Measurements from ENCODE around the gene MED20.

The MED20 gene

DNA sequence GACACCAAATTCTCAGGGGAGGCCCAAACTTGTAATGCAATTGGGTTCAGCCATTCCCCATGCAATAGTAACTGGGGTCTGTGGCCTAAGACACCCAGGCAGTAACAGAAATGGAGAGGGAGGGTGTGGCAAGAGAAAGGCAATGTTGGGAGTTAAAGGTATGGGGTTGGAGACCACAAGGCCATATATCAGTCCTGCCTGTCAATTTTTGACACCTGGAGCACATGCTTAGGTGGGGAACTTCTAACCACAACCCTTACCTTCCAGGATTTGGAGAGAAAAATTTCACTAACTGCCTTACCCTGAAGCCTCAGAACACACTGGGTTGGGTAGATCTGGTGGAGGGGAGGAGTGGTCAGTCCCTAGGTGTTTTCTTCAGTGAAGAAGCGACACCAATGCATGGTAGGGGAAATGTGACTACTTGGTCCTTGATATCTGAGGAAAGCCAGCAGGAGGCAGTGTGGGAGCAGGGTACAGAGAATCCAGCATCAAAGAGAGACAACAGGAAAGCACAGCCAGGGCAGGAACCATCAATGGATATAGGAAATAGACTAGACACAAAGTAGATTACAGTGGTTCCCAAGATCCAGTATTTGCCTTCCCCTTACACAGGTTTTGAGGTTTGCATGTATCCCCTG is 18.9 kb downstream of the MED20 start:
- DNase-seq = peak; percentile 47

DNA sequence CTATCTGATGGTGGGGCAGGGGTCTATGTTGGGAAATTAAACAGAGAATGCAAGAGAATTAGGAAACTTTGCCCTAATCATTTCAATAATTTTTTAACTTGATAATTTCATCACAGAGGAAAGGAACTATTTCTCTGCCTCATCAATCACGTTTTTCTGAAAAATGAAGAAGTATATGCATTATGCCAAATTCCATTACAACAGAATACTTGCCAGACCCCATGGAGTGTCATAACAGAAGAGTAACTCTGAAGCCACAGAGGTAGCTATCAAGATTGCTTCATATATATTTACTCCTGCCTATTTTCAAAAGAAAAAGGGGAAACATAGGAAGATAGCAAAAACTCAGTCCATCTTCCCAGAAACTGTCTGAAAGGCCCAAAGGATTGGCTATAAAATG is 20.1 kb downstream of the MED20 start:
- no peak for DNase-seq

DNA sequence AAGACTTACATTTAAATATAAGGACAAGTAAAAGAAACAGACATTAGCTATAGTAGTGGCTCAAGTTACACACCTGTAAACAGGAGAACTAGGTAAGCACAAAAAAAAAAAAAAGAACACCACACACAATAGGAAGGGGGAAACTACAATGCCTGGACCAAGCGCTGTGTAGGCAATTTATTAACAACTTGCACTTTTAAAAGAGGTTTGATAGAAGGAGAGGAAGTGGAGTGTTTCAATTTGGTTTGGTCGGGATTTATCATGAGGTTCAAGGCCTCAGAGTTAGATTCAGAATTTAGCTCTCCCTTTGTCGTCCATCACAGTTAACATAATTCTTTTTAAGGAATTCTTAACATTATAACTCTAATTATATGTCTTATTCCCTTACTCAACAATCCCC is 24.7 kb downstream of the MED20 start:
- DNase-seq = no peak

DNA sequence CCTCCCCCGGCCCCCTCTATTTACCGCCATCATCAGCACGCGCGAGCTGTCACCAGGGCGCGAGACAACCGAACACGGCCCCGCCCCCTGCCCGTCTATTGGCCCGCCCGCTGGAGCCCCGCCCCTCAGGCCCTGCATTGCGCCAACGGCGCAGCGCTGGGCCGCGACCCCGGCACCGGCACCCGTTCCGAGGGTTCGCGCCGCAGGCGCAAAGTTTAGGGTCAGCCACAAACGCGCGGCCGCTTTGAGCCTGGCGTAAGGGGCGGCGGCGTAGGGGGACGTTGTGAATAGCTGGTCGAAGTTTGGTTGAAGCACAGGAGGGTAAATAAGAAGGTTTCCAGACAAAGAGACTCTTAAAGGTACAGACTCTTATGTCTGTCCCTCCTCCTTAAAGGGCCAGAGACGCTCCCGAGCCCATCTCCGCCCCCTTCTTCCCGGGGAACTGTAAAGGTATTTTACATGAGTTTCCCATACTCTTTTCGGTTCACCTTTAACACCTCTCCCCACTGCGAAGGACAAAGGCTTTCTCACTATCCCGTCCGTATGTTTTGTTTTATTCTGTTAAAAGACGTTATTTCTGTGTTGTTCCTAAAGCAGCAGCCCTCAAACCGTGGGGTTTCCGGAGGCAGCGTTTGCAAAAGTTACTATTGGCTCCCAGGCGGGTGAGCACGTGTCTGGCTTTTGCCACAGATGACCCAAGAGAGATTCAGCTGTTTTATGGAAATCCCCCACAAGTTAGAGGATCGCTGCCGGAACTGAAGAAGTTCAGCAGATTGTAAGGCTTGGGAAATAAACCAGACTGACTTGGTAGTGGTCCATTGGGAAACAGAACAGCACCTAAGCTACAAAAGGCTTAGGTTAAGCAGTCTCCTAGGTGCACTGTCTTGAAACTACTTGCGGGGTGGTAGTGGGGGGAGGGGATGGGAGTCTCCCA is 25.4 kb downstream of the MED20 start, which contains the start of gene USP49:
Gene USP49, minus strand, starts transcription at position 76 of the 934 bp plus-strand sequence. CDS start 88,392 bp downstream, outside the sequence.
- DNase-seq = peak; percentile 85

DNA sequence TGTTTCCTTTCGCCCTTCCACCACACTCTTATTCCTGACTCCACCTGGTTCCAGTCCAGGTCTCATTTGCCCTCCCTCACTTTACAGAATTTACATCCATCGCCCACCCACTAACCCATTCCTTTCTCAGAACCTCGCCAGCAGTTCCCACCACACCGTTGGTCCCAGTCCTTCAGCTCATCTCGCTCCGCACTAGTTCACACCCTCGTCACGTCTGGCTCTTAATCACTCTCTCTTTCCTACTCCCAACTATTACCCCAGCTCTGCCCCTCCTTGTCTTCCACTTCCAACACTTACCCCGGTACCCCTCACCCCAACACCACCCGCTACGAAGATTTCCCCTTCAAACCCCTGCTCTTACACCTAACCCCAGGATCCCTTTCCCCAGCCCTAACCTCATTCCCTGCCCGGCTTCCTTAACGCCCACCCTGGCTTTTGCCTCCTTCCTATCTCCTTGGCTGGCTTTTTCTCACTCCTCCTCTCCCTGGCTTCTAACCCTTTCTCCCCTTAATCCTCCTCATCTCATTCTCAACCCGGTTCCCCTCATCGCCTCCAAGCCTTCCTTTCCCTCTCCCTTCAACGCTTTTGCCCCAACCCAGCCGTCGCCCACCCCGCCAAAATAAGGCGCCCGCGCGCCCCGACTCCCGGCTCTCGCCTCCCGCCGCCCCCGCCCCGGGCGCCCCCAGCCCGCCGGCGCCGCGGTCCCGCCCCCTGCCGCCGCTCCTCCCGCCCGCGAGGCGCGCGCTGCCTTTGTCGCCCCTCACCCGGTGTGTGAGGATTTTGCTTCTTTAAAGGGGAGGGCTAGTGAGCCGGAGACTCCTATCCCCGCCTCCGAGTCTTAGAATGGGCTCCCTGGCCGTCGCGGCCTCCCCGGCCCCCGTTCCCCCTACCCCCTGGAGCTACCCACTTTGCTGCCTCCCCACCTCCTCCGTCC is 26.3 kb downstream of the MED20 start:
- no peak for DNase-seq

DNA sequence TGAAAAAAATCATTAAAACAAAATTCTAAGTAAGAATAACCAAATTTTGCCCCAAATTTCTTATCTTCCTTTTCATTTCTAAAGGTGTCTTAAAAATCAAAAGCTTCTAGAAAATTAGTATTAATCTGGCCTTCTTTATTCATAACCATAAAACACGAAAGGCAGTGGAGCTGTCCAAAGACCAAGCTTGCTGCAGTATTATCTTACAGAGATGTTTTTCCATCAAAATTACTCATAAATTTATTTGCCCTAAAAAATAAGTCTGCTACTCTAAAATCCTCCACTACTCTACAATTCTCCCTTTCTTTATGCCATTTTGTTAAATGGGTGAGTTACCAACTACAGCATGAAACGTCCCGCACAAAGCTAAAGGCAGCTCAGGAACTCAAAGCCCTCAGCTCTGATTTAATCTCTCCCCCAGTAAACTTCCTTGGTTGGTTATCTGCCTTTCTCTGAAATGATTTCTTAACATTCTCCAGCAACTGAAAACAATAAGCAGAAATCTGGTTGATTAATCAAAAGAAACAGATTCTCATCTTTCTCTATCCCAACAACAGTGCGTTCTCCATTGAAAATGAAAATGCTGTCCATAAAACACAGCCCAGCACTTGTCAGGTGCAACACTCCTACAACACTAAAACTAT is 27.9 kb downstream of the MED20 start:
- no peak for DNase-seq

DNA sequence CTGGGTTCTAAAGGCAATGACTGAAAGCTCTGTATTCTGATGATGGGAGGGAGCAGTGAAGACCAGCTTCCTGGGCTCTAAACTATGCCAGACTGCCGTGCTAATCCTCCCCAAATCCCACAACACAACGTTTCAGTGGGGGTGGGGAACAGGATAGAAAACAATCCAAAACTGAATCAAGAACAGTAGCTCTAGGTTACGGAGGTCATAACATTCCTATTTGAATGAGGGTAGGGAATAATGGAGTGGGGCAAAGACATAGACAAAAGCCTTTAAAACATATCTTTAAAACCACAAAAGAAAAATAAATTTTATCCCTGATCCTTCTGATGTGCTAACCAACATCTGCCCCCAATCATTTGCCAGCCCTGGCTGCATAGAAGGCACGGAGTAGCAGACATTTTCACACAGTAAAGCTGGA is 33.6 kb downstream of the MED20 start:
- DNase-seq = no peak

DNA sequence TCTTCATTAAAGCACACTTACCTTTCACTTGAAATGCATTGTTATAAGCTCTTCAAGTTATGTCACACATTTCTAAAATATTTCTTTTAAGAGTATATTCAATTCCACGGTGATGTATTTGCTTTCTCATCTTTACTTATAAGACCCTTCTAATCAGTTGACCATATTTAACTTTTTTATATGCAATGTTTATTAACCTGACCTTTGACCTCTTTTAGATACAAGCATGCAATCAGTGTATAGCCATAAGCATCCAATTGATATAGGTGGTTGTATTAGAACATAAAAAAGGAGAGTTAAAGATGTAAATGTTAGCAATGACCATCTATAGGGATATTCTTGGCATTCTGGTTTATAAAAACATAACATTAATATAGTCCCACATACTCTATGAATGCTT is 35.0 kb downstream of the MED20 start:
- no peak for DNase-seq

DNA sequence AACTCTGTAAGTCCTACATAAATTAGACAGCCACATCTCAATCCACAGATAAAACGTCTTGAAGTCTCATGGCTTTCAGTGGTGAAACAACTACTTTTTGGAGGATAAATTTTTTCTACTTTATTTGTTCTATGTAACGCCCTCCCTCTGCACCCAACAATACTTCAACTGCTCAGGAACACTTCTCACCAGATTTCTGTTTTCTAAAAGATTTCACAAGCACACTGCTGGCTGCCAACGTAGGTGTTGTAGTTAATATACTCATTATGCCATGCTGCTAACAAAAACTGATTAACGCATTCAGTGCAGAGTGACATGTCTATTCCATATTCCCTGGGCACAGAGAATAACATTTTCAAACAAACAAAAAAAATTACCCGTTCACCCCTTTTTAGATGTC is 36.0 kb downstream of the MED20 start:
- no peak for DNase-seq

DNA sequence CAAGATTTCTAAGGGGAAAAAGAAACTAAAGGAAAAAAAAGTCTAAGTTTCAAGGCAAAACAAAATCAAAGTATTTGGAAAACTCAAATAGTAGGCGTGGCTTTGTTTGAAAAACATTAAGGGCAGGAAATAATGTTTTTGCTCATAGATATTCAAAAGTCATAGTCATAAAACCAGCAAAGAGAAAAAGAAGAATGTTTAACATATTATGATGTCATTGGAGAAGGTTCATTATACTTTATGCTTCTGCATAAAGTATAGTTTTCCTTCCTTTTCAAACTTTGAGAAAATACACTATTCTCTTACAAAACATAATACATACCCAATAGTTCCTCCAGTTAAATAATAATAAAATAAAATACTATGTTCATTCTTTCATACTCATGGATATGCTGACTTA is 39.4 kb downstream of the MED20 start:
- no peak for DNase-seq

DNA sequence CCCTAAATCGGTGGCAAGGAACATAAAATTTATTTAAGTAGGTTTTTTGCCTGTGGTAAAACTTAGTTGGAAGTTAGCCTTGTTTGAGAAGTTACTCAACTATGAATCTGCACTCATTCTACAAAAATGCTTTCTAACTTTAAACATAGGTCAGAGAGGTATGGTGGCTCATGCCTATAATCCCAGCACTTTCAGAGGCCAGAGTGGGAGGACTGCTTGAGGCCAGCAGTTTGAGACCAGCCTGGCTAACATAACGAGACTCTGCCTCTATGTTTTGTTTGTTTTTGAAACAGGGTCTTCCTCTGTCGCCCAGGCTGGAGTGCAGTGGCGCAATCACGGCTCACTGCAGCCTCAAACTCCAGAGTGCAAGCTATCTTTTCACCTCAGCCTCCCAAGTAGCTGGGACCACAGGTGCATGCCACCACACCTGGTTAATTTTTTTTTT is 42.0 kb downstream of the MED20 start:
- no peak for DNase-seq

DNA sequence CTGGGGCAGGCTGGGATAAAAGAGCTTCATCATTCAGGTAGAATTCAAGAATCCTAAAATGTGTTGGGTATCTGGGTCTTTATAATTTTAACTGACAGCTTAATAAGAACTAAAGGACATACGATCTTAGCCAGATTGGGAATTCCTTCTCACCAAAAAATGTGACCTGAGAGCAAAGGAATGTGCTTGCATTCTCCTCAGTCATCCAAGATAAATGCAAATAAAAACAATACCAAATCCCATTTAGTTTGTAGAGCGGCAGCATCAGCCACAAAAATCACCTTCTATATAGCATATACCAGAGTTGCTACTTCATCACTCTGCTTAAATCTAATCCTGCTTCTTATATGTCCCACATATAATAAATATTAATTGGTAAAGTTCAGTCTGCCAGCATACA is 42.7 kb downstream of the MED20 start:
- DNase-seq = no peak

DNA sequence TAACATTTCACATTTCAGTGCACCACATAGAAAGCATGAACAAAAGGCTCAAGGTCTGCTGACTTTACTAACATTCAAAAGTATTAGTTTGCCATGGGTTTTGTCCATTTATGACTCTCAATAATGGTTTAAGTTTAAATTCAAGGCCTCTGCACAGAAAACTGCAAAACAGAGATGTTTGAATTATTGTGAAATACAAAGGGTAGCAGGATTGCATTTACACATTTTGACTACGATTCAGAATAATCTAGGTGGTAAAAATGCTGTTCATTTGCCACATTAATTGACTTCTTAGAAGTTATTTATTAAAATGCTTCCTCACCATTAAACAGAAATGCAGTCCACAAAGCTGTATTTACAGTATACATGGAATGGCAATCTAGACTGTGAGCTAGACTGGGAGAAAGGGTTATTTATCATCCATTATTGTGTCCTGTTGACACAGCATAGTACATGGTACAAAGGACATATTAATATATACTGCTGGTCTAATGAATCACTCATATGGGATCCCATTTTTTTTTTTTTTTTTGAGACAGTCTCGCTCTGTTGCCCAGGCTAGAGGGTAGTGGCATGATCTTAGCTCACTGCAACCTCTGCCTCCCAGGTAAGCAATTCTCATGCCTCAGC is 43.8 kb downstream of the MED20 start:
- no peak for DNase-seq

DNA sequence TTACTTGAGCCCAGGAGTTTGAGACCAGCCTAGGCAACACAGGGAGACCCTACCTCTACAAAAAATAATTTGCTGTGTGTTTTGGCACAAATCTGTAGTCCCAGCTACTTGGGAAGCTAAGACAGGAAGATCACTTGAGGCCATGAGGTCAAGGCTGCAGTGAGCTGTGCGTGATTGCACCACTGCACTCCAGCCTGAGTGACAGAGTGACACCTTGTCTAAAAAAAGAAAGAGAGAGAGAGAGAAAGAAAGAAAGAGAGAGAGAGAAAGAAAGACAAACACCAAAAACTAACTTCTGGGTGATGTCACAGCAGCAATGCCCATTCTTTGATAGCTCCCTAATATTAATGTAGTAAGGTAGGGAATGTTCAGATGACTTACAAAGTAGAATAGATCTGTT is 46.2 kb downstream of the MED20 start:
- peak; percentile 11 for DNase-seq

DNA sequence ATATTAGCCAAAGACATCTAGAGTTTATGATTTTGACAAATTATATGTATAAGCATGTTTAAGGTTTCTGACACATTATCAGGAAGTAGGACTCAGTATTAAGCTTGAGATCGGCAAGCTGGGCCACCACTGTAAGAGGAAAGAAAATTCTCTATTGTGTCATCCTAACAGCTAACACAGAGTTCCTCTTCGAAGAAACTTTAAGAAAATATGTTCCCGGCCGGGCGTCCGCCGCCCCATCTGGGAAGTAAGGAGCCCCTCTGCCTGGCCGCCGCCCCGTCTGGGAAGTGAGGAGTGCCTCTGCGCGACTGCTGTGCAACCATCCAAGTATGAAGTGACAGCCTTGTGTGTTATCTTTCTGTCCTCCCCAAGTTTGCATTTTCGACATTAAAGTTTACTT is 48.8 kb downstream of the MED20 start:
- DNase-seq = peak; percentile 53

DNA sequence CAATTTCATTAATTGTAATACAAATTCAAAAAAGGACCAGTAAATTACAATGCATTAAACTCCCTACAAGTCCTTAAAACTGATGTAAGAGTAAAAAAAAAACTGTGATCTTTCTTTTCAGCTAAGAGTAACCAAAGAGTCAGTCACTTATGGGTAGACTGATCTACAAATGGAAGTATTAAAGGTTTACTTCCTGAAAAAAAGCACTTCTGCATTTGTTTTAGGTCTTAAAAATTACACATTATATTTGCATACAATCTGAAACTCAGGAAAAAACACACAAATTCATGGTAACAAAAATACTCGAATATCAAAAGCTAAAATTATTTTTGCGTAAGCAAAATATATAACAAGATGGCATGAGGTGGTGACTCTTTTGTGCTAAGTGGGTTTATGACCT is 49.2 kb downstream of the MED20 start:
- peak; percentile 46 for DNase-seq

DNA sequence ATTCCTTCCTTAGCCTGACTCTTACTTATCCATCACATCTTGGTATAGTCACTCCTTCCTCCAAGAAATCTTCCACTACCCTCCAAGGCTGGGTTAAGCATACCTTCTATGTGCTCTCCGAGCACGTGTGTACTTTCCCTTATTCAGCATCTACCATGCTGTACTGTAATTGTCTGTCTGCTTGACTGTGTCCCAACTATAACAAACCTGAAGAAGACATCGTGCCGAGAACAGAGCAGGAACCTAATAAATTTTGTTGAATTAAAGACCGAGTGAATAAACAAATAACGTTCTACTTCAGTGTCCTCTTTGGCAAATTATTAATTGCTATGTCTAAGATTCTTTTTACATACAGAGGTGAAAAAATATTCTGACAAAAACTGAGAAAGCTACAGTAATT is 61.6 kb downstream of the MED20 start:
- DNase-seq = no peak

DNA sequence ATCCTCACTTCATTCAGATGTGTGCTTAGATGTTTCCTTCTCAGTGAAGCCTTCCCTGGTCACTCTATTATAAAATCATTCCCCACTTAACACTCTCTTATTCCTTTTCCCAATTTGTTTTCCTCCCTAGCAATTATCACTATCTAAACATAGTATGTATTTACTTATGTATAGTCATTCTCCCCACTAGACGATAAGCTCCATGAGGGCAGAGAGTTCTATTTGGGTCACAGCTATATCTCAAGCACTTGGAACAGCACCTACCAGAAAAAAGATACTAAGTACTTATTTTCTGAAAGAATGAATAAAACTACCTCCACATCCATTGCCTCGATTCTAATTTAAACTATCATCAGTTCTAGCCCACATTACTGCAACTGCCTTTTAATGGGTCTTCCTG is 62.2 kb downstream of the MED20 start:
- DNase-seq = no peak

All from MV-4-11 (cell line).